LHCN-M2 (cell line): ENCODE measurements around the gene ATP2A1. TPM values are rescaled to one million over a fixed set of nuclear protein-coding genes. Genes with fewer than 3 reads are reported as not detected.
A peak's percentile ranks its signal among the peaks of the same experiment; 100 is the strongest.

Source experiments
- DNase-seq: peaks from one replicate; pipeline ENCODE4 v3.0.0-alpha.2; 2012; ENCODE audit warnings: low read depth
- polyA plus RNA-seq: library from polyadenylated mRNA; unstranded; fragments of >200 nt; gene quantifications from one replicate; pipeline ENCODE4 v1.2.1, GENCODE V29; 2012; ENCODE audit warnings: missing spikeins
- total RNA-seq: library from RNA; depleted of rRNA; stranded (reverse); fragments of >200 nt; gene quantifications from 2 replicates; pipeline ENCODE4 v1.2.3, GENCODE V29; 2014; rRNA removed

Gene ATP2A1
- total RNA-seq, result 0.92 and 0.96 TPM in 2 replicates
- polyA plus RNA-seq, result 1.4 TPM

DNA sequence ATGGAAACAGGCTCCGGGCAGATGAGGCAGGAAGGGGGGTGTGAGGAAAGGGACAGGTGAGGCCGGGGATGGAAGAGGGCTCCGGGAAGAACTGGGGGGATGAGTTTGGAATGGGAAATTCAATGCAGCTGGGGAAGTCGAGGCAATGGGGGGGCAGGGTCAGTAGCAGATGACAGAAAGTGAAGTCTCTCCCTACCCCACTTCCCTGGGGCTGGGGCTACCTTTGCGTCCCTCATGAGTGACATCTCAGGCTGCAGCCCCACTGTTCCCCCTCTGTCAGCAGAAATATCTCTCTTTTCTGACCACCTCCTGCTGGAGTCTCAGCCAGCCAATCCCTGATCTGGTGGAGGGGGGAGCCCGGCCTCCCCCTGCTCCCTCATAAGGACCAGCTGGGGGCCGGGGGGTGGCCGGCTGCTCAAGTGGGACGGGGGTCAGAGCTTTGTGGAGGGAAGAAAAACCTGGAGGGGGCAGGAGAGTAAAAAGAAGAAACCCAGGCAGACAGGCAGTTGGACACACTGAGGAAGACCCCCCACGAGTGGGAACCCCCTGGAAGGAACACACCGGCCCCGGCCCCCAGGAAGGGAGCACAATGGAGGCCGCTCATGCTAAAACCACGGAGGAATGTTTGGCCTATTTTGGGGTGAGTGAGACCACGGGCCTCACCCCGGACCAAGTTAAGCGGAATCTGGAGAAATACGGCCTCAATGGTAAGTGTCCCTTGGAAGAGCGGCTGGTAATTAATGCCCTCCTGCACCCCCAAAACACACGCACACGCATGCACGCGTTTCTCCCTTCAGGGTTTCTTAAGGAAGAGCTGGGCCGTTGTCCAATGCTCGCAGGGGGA, at the start of gene ATP2A1:
ATP2A1 (plus strand) TSS at position 406 of the 844 bp plus-strand sequence; CDS start at position 590, 184 bp downstream.
- DNase-seq, result no peak

DNA sequence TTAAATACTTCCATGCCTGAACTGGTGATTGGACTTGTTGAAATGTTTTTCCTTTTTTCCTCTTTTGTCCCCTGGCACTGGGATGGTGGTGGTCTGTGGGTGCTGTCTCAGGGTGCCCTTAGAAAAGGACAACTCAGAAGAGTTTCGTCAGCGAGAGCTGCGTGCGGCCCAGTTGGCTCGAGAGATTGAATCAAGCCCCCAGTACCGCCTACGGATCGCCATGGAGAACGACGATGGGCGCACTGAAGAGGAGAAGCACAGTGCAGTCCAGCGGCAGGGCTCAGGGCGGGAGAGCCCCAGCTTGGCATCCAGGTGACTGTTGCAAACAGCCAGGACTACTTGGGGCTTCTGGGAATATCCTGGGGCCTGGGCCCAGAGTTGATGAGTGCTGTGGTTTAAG, 48.5 kb upstream of the ATP2A1 start:
- DNase-seq, result no peak

DNA sequence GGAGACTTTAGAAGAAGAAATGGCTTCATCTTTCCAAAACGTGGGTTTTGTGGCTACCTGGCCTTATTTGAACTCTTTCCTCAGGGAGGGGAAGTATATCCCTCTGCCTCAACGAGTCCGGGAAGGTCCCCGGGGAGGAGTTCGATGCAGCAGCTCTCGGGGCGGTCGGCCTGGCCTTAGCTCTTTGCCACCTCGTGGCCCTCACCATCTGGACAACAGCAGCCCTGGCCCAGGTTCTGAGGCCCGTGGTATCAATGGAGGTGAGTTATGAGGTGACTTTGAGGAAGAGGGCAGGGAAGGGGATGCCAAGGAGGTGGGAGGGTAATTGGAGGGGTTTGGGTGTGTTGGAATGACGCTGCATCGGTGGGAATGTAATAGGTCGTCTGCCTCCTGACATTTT, 47.8 kb upstream of the ATP2A1 start:
- no peak for DNase-seq

DNA sequence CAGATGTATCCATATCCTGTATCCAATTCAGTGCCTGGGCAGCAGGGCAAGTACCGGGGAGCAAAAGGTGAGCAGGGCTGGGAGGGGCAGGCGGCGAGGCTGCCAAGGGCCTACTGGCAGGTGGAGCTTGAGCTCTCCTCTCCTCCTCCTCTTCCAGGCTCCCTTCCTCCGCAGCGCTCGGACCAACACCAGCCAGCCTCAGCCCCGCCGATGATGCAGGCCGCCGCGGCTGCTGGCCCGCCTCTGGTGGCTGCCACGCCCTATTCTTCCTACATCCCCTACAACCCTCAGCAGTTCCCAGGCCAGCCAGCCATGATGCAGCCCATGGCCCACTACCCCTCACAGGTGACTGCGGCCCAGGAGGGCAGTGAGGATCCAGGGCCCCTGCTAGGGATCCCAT, 43.9 kb upstream of the ATP2A1 start:
- no peak for DNase-seq

DNA sequence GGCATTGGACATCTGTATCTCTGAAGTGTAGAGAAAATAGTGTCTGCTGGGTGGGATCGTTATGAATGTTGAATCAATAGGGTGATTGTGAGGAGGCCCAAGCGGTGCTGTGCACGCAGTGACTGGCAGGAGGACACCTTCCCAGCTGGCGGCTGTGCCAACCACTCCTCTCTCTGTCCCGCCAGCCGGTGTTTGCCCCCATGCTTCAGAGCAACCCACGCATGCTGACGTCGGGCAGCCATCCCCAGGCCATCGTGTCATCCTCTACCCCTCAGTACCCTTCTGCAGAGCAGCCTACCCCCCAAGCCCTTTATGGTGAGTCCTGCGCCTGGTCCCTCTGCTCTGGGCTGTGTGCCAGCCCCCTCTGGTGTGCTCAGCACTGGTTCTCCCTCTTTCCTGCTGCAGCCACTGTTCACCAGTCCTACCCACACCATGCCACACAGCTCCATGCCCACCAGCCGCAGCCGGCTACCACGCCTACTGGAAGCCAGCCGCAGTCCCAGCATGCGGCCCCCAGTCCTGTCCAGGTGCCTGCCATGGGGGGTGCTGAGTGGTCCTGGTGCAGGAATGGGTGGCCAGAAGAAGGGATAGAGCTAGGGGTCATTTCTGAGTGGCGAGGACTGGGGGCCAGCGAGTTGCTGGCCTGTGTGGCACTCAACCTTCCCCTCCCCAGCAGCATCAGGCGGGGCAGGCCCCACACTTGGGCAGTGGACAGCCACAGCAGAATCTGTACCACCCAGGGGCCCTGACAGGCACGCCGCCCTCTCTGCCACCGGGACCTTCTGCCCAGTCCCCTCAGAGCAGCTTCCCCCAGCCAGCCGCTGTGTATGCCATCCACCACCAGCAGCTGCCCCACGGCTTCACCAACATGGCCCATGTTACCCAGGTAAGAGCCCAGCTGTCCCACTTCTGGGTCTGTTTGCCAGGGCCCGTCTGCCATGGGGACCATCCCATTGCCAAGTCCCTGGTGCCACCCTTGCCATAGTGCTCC, 43.1 kb upstream of the ATP2A1 start:
- DNase-seq, result no peak

DNA sequence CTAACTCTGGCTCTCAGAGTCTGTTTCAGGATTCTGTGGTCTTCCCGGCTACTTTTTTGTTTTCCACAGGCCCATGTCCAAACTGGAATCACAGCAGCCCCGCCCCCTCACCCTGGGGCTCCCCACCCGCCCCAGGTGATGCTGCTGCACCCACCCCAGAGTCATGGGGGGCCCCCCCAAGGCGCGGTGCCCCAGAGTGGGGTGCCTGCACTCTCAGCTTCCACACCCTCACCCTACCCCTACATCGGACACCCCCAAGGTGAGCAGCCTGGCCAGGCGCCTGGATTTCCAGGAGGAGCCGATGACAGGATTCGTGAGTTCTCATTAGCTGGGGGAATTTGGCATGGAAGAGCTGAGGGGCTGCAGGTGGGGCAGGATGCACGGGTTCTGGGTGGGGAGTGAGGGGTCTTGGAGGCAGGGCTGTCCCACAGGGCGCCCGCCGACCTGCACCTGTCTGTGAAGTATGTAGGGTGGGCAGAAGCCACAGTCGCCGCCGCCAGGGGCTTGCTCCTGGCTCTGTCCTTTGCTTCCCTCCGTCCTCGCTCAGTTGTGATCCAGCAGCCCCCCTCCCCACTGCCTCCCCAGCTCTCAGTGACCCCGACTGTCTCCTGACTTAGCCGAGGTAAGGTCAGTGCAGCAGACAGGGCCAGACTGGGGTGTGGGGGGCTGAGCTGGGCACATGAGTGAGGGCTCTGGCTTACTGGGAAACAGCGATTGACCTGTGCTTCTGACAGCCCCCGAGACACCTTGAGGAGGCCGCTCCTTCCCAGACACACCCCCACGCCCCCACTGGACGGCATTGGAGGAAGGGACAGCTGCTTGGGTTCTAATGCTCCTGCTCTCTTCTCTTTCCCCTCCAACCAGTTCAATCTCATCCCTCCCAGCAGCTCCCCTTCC, 42.2 kb upstream of the ATP2A1 start:
- no peak for DNase-seq

DNA sequence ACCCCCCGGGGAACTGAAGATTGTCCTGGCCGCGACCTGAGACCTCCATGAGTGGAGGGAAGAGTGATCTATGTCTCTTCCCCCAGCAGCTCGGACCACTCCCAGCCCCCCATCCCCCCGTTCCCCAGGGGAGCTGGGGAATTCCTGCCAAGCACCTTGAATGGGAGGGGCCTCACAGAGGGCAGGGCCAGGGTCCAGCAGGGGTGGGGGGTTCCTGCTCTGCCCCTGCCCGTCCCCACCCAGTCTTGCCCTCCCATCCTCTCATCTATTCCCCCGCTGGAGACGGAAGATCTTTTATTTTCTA, 41.6 kb upstream of the ATP2A1 start:
- DNase-seq, result no peak

DNA sequence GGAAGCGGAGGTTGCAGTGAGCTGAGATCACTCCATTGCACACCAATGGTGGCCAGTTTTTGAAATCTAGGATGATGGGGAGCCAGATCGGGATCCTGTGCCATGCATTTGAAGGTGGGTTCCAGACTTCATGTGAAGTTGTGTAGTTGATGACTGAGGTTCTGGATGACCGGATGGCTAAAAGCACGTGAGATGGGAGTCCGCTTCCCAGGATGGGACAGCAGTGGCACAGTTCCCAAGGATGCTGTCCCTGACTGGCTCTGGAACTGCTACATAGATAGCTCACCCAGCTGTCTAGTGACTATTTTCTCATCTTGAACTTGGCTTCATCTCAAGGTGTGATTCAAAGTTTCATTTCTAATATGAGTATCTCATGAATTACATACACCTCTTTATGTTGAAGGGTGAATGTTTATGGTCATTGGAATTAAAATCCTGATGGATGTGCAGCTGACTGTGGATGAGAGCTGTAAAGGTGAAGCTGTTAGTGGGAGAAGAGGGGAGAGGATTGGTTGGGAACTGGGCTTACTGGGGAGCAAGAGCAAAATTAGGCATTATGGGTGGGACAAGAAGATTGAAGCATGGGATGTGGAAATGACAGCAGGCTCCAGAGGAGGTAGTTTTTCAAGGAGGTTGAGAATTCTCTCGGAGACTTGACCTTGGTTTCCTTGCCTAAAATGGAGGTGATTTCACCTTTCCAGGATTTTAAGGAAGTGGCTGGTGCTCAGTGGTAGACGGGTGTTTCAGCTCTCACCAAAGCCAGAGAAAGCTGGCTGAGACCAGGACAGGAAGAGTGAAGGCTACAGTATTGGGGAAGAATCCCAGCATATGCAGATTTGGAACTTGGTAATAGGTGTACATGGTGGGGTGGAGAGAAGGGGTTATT, 40.4 kb upstream of the ATP2A1 start:
- no peak for DNase-seq

DNA sequence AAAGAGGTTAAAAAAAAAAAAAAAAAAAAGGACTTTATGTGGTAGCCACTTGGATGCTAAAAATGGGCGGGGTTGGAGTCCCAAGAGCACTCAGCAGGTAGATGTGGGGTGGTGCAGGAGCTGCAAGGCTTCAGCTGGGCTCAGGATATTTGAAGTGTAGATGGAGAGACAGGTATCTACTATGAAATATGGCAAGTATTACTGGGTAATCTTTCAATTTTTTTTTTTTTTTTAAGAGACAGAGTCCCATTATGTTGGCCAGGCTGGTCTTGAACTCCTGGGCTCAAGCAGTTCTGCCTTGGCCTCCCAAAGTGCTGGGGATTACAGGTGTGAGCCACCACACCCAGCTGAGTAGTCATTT, 39.8 kb upstream of the ATP2A1 start:
- DNase-seq, result no peak

DNA sequence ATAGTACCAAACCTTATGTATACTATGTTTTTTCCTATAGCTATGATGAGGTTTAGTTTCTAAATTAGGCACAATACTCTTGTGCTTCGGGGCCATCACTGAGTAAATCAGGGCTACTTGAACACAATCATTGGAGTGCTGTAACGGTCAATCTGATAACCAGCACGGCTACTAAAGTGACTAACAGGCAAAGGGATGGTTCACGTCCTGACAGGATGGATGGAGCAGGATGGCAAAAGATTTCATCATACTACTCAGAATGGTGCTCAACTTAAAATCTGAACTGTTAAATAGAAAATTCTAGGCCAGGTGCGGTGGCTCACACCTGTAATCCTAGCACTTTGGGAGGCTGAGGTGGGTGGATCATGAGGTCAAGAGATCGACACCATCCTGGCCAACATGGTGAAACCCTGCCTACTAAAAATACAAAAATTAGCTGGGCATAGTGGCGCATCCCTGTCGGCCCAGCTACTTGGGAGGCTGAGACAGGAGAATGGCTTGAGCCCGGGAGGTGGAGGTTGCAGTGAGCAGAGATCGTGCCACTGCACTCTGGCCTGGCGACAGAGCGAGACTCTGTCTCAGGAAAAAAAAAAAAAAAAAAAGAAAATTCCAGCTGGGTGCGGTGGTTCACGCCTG, 39.2 kb upstream of the ATP2A1 start:
- no peak for DNase-seq

DNA sequence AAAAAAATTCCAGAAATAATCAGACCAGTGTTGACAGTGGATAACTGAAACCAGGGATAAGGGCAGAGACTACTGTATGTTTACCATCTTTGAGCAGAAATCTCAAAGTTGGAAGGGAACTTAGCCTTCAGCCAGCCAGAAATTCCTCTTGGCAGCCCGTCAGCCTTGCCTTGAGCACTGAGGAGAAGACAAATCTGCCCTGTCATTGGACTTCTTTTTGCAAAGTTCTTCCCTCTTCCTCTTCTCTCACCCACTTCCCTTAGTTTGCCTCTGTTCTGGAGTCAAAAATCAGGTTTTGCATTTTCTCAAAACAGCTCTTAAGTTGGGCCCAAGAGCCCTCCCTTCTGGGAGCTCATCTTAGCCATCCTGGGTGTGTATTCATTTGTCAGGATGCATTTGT, 38.4 kb upstream of the ATP2A1 start:
- no peak for DNase-seq

DNA sequence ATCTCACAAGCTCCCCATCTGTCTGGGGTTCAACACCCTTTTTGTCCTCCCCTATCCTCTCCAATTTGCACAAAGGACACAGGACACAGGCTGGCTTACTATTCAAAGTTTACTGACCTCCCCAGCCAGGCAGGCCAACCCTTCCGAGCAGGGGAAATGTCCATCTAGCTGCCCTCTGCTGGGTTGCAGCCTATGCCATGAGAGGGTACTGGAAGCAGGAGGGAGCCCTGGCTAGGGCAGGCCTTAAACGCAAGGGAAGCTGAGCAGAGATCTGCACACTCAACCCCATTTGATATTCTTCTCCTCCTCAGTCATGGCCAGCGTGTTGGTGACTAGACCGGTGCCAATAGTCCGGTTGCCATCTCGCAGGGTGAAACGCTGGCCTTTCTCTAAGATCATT, 35.6 kb upstream of the ATP2A1 start:
- no peak for DNase-seq

DNA sequence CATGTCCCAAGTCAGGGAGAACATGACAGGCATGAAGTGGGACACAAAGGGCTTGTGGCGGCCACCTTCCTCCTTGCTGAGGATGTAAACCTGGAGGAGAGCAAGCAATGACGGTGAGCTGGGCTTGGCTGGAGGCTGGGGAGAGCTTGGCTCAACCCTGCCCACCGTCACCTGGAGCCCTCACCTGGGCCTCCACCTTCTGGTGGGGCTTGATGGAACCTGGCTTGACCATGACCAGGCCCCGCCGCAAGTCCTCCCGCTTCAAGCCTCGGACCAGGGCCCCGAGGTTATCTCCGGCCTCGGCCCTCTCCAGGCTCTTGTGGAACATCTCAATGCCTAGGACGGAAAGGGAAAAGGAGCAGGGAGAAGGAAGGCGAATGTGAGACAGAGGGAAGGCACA, 34.5 kb upstream of the ATP2A1 start:
- no peak for DNase-seq

DNA sequence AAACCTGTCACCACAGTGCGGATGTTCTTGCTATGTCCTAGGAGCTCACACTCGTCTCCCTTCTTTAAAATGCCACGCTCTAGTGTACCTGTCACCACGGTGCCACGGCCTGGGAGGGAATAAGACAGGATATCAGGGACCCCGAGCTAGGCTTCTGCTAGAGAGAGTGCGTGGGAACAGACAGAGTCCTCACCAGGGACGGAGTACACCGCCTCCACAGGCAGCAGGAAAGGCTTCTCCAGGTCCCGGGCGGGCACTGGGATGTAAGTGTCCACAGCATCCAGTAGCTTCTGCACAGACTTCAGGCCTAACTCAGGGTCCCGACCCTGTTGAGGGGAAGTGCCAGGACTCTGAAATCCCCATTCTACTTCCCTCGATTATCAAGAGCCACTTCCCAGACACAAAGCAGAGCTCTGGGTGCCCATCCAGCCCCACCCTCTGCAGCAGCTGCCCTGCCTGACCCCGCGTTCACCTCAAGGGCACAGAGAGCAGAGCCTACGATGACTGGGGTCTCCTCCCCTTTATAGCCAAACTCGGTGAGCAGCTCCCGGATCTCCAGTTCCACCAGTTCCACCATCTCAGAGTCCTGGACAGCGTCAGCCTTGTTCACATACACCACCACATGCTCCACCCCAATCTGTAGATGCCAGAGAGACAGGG, 33.9 kb upstream of the ATP2A1 start:
- DNase-seq, result no peak

DNA sequence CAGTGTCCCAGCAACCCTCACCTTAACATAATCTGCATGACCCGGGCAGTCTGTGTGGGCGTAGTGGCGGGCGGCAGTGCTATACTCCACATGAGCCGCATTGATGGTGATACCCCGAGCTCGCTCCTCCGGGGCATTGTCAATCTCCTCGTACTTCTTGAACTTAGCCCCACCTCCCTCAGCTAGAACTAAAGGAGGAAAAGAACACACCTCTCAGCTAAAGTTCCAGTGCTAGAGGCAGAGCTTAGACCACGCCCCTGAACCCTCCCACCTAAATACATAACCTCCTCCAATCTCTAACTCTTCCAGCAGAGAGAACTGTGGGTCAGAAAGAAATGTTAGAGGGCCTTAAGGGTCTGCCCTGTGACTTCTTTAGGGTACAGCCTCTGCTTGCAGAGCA, 33.0 kb upstream of the ATP2A1 start:
- peak; percentile 32 for DNase-seq

DNA sequence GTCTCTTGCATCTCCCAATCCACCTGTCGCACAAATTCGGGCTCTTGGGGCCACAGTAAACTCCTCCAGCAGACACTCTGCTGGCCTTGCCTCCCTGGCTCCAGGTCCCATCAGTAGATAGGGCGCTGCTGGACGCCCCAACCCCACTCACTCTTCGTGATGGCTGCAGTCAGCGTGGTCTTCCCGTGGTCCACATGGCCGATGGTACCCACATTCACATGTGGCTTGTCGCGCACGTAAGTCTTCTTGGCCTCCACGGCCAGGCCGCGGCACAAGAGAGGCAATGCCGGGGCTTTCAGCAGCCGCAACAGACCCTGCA, 32.6 kb upstream of the ATP2A1 start:
- no peak for DNase-seq

DNA sequence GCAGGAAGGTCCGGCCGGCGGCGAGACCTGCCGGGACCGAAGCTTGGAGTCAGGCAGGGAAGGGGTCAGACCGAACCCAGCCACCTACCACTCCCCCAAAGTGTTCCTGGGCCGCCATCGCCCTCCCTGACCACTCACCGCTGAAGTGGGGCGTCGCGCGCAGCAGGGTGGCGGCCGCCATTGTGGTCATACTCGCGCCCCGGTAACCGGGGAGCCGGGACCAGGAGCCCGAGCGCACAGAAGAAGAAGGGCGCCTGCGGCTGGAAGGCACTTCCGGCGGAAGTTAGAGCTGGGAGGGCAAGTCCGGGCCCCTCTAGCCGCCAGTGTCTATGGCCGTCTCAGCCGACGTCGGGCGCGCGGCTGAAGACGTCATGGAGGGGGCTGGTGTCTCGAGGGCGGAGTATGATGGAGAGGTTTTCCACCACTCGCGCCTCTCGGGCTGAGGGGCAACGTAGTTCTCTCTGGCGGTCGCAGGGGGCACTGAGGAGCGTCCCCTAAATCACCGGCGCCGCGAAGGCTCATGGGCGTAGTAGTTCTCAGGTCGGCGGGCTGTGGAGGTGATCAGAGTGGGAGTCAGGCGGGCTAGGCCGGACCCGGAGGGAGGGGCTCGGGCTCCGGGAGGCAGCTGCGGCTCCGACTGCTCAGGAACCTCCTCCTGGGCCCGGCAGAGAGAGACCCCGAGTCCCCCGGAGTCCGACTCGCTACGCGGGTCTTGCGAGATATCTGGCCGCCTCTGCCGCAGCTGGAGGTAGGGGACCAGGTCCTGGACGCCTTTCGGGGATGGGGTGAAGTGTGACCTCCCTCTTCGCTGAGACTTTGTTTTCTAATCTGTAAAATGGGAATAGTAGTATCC, 32.0 kb upstream of the ATP2A1 start, which contains the start of gene TUFM:
TUFM (minus strand) TSS at position 269 of the 853 bp plus-strand sequence; CDS start at position 190, 79 bp downstream.
- DNase-seq, result peak; percentile 98

DNA sequence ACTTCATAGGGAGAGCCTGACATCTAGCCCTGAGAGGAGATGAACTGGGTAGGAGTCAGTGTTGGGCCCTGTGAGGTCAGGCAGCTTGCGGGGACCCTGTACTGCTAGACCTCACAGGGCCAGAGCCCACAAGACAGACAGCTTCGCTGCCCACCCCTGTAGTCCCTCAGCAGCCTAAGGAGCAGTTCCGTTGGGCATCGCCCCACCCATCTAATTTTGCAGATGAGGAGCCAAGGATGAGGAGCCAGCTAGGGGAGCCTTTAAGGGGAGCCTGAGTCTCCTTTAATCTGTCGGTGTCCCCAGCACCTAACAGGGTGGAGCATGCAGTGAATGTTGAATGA, 31.4 kb upstream of the ATP2A1 start:
- DNase-seq, result no peak

DNA sequence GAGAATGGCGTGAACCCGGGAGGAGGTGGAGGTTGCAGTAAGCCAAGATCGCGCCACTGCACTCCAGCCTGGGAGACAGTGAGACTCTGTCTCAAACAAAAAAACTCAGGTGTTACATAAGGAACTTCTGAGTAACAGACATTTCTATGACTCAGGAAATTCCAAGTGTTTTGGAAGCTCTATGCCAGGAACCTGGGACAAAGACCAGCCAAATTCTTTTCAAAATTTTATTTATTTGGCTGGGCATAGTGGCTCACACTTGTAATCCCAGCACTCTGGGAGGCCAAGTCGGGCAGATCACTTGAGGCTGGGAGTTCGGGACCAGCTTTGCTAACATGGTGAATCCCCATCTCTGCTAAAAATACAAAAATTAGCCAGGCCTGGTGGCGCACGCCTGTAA, 19.9 kb upstream of the ATP2A1 start:
- no peak for DNase-seq
